ENCODE results near the gene DCBLD1. TPM values are rescaled to one million over a fixed set of nuclear protein-coding genes. Genes with fewer than 3 reads are reported as not detected.

The DCBLD1 gene
- total RNA-seq, 4 donors from 2014 or later: 19.8 to 35.0 (median 27.8) TPM

DNA sequence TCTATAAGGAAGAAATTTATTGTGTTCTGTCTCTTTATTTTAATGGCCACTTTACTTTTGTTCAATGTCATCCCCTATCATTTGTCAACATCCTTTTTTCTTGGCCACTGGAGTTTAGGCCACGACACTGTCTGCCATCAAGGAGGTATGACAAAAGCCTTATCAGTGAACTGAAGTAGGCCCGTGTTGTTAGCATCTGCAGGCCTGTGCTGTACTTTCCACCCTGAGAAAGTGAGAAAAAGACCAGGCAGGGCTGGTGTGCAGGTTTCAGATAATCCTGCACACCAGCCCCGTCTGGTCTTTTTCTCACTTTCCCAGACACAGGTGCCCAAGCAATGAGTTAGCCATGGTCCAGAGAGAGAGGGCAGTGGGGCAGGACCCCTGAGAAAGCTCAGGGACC, 62.2 kb downstream of the DCBLD1 start:
- Histone ChIP-seq H3K4me3 (no peak overlapping the region), H3K36me3 (peaks cover 0 to 39% (median 0%) of the 10 kb centered on the region in 3 donors), H3K27ac (no peak overlapping the region), H3K9me3 (no peaks in the 10 kb centered on the region), H3K4me1 (no peaks in the 10 kb centered on the region), H3K27me3 (no peaks in the 10 kb centered on the region)
- DNase-seq: no peak
- TF ChIP-seq POLR2A (IDR thresholded peaks at IDR 0.05): no peak
- TF ChIP-seq, protein P1, sequence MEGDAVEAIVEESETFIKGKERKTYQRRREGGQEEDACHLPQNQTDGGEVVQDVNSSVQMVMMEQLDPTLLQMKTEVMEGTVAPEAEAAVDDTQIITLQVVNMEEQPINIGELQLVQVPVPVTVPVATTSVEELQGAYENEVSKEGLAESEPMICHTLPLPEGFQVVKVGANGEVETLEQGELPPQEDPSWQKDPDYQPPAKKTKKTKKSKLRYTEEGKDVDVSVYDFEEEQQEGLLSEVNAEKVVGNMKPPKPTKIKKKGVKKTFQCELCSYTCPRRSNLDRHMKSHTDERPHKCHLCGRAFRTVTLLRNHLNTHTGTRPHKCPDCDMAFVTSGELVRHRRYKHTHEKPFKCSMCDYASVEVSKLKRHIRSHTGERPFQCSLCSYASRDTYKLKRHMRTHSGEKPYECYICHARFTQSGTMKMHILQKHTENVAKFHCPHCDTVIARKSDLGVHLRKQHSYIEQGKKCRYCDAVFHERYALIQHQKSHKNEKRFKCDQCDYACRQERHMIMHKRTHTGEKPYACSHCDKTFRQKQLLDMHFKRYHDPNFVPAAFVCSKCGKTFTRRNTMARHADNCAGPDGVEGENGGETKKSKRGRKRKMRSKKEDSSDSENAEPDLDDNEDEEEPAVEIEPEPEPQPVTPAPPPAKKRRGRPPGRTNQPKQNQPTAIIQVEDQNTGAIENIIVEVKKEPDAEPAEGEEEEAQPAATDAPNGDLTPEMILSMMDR (IDR thresholded peaks at IDR 0.05): no peak

GRCh38 chr6:117545161-117545595, 62.7 kb downstream of the DCBLD1 start:
- DNase-seq: peak in 1 of 3 donors; percentile 66
- no peaks in the 10 kb centered on the region for H3K9me3 ChIP-seq
- no peak for TF ChIP-seq POLR2A (IDR thresholded peaks at IDR 0.05)
- TF ChIP-seq, protein P1 (IDR thresholded peaks at IDR 0.05): no peak
- H3K27me3 ChIP-seq: no peaks in the 10 kb centered on the region
- H3K4me1 ChIP-seq: no peaks in the 10 kb centered on the region
- H3K36me3 ChIP-seq: peaks cover 0 to 39% (median 0%) of the 10 kb centered on the region in 3 donors
- H3K27ac ChIP-seq: no peak overlapping the region
- no peak overlapping the region for H3K4me3 ChIP-seq

- no peak for DNase-seq
- TF ChIP-seq, protein P1 (IDR thresholded peaks at IDR 0.05): no peak
- no peak for TF ChIP-seq POLR2A (IDR thresholded peaks at IDR 0.05)
- no peaks in the 10 kb centered on the region for H3K9me3 ChIP-seq
- H3K4me3 ChIP-seq: no peak overlapping the region
- H3K36me3 ChIP-seq: peaks cover 0 to 28% (median 0%) of the 10 kb centered on the region in 3 donors
- no peaks in the 10 kb centered on the region for H3K4me1 ChIP-seq
- no peak overlapping the region for H3K27ac ChIP-seq
- H3K27me3 ChIP-seq: no peaks in the 10 kb centered on the region
These were observed 64.2 kb downstream of the DCBLD1 start for GRCh38 chr6:117546674-117547073.

DNA sequence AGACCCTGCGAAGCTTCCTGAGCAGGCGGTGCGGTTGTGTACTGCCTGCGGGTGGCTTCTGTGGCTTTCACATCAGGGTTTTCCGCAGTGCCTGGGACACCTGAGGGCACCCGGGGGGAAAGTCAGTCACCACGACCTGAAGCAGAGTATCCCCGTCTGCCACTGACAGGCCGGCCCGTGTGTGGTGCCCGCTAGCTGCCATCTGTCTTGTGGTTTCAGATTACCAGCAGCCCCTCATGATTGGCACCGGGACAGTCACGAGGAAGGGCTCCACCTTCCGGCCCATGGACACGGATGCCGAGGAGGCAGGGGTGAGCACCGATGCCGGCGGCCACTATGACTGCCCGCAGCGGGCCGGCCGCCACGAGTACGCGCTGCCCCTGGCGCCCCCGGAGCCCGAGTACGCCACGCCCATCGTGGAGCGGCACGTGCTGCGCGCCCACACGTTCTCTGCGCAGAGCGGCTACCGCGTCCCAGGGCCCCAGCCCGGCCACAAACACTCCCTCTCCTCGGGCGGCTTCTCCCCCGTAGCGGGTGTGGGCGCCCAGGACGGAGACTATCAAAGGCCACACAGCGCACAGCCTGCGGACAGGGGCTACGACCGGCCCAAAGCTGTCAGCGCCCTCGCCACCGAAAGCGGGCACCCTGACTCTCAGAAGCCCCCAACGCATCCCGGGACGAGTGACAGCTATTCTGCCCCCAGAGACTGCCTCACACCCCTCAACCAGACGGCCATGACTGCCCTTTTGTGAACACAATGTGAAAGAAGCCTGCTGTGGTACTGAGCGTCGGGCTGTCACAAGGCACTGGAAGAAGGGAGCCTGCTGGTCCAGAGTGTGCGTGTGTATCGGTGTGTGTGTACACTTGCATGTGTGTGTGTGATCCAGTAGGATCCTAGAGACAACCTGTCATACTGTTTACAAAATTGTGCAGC, 65.5 kb downstream of the DCBLD1 start:
- Histone ChIP-seq H3K36me3 (peaks cover 0 to 27% (median 0%) of the 10 kb centered on the region in 3 donors), H3K9me3 (no peaks in the 10 kb centered on the region), H3K4me3 (peak overlapping the region; percentile 31 to 54 (median 43)), H3K27me3 (no peaks in the 10 kb centered on the region), H3K27ac (peak overlapping the region; percentile 27 to 65 (median 58)), H3K4me1 (no peaks in the 10 kb centered on the region)
- DNase-seq: peak; percentile 41 to 68 (median 52)
- TF ChIP-seq POLR2A (IDR thresholded peaks at IDR 0.05): no peak
- TF ChIP-seq, protein P1 (IDR thresholded peaks at IDR 0.05): no peak

GRCh38 chr6:117548797-117549301, 66.4 kb downstream of the DCBLD1 start:
- no peak for DNase-seq
- Histone ChIP-seq H3K27ac (peak overlapping the region; percentile 27 to 65 (median 50)), H3K27me3 (no peaks in the 10 kb centered on the region), H3K4me3 (peak overlapping the region in 1 of 4 donors; percentile 47), H3K4me1 (no peaks in the 10 kb centered on the region), H3K36me3 (peaks cover 0 to 22% (median 0%) of the 10 kb centered on the region in 3 donors), H3K9me3 (no peaks in the 10 kb centered on the region)
- TF ChIP-seq, protein P1 (IDR thresholded peaks at IDR 0.05): no peak
- TF ChIP-seq POLR2A (IDR thresholded peaks at IDR 0.05): no peak

All from Peyer's patch (tissue), 4 donors.